HG03558 (cell line): ENCODE measurements around the gene MAML3.
"Not testable (repeated sequence)": the region's sequence is repeated elsewhere in the genome, so short reads cannot be mapped to it uniquely, and the experiment has no call there.

ENCODE experiments used
- ATAC-seq: cut with Tn5 transposase; IDR thresholded peaks from one replicate; pipeline ENCODE4 v1.9.1; 2021; ENCODE audit warnings: moderate number of reproducible peaks; ENCODE audit not compliant: unreplicated experiment; ENCODE audit errors: extremely low read depth

The MAML3 gene

GRCh38 chr4:139973616-139974015 is 180.4 kb downstream of the MAML3 start:
- no peak for ATAC-seq

GRCh38 chr4:139973015-139973414 is 181.0 kb downstream of the MAML3 start:
- ATAC-seq: no peak

- no peak for ATAC-seq
Observed at GRCh38 chr4:139972305-139972704, 181.7 kb downstream of the MAML3 start.

- ATAC-seq: no peak
Observed at GRCh38 chr4:139971111-139971510, 182.9 kb downstream of the MAML3 start.

GRCh38 chr4:139969635-139970266 is 184.2 kb downstream of the MAML3 start:
- no peak for ATAC-seq

- no peak for ATAC-seq
Observed at GRCh38 chr4:139968831-139969230, 185.2 kb downstream of the MAML3 start.

GRCh38 chr4:139966383-139966782 is 187.6 kb downstream of the MAML3 start:
- no peak for ATAC-seq

- no peak for ATAC-seq
Observed at GRCh38 chr4:139965789-139966188, 188.2 kb downstream of the MAML3 start.

- ATAC-seq: no peak
Observed at GRCh38 chr4:139963708-139964107, 190.3 kb downstream of the MAML3 start.

GRCh38 chr4:139962130-139962684 is 191.8 kb downstream of the MAML3 start:
- ATAC-seq: no peak

GRCh38 chr4:139961344-139961946 is 192.5 kb downstream of the MAML3 start:
- ATAC-seq: no peak

GRCh38 chr4:139959396-139959795 is 194.6 kb downstream of the MAML3 start:
- ATAC-seq: no peak

GRCh38 chr4:139958739-139959098 is 195.3 kb downstream of the MAML3 start:
- no peak for ATAC-seq

GRCh38 chr4:139957986-139958738 is 195.8 kb downstream of the MAML3 start:
- ATAC-seq: no peak

- no peak for ATAC-seq
Observed at GRCh38 chr4:139957065-139957464, 196.9 kb downstream of the MAML3 start.

GRCh38 chr4:139956507-139957017 is 197.4 kb downstream of the MAML3 start:
- no peak for ATAC-seq

- ATAC-seq: no peak
Observed at GRCh38 chr4:139955600-139955999, 198.4 kb downstream of the MAML3 start.

GRCh38 chr4:139954512-139954911 is 199.5 kb downstream of the MAML3 start:
- ATAC-seq: no peak

- ATAC-seq: no peak
Observed at GRCh38 chr4:139951021-139951420, 203.0 kb downstream of the MAML3 start.

GRCh38 chr4:139950568-139950967 is 203.4 kb downstream of the MAML3 start:
- ATAC-seq: peak; percentile 91

GRCh38 chr4:139944916-139945315 is 209.1 kb downstream of the MAML3 start:
- not testable (repeated sequence) for ATAC-seq
